Stimulated activated CD4-positive, alpha-beta T cell treated with anti-CD3 and anti-CD28 coated beads, Interleukin-2, amount 100 ng/mL, for 24 hours (primary cell): Measurements from ENCODE around the gene THOC1.

ENCODE experiments used
- DNase-seq, 2 donors: peaks; one replicate each; pipeline ENCODE4 v3.0.0-alpha.2; 2020

THOC1 gene

GRCh38 chr18:275486-275885 is 7.6 kb upstream of the THOC1 start:
- DNase-seq, result no peak

GRCh38 chr18:274313-274712 is 6.5 kb upstream of the THOC1 start:
- no peak for DNase-seq

GRCh38 chr18:273525-273924 is 5.7 kb upstream of the THOC1 start:
- no peak for DNase-seq

GRCh38 chr18:272650-273049 is 4.8 kb upstream of the THOC1 start:
- no peak for DNase-seq

GRCh38 chr18:269480-270095 is 1.7 kb upstream of the THOC1 start:
- DNase-seq, result no peak

- DNase-seq, result no peak
Measured at GRCh38 chr18:267380-267687, 513 bp downstream of the THOC1 start.

GRCh38 chr18:261398-262073 is 6.3 kb downstream of the THOC1 start:
- DNase-seq, result no peak

- no peak for DNase-seq
Measured at GRCh38 chr18:260547-260946, 7.3 kb downstream of the THOC1 start.

- no peak for DNase-seq
Measured at GRCh38 chr18:255171-255570, 12.7 kb downstream of the THOC1 start.

- no peak for DNase-seq
Measured at GRCh38 chr18:253121-253520, 14.7 kb downstream of the THOC1 start.

GRCh38 chr18:251572-251971 is 16.3 kb downstream of the THOC1 start:
- DNase-seq, result no peak

- DNase-seq, result no peak
Measured at GRCh38 chr18:250685-251084, 17.2 kb downstream of the THOC1 start.

- DNase-seq, result no peak
Measured at GRCh38 chr18:248053-248452, 19.8 kb downstream of the THOC1 start.

- no peak for DNase-seq
Measured at GRCh38 chr18:245282-245847, 22.5 kb downstream of the THOC1 start.

GRCh38 chr18:240175-240574 is 27.7 kb downstream of the THOC1 start:
- no peak for DNase-seq

GRCh38 chr18:231563-231962 is 36.3 kb downstream of the THOC1 start:
- DNase-seq, result no peak

- no peak for DNase-seq
Measured at GRCh38 chr18:228586-228985, 39.3 kb downstream of the THOC1 start.

- no peak for DNase-seq
Measured at GRCh38 chr18:227902-228301, 39.9 kb downstream of the THOC1 start.

GRCh38 chr18:227374-227773 is 40.5 kb downstream of the THOC1 start:
- no peak for DNase-seq

- no peak for DNase-seq
Measured at GRCh38 chr18:225745-226144, 42.1 kb downstream of the THOC1 start.

GRCh38 chr18:220708-221107 is 47.1 kb downstream of the THOC1 start:
- DNase-seq, result no peak

GRCh38 chr18:217532-218336 is 50.1 kb downstream of the THOC1 start:
- DNase-seq, result no peak

GRCh38 chr18:215448-216010 is 52.3 kb downstream of the THOC1 start:
- no peak for DNase-seq

GRCh38 chr18:213966-214365 is 53.9 kb downstream of the THOC1 start:
- no peak for DNase-seq
